HepG2 (cell line): ENCODE measurements around the gene EFNA2. TPM values are rescaled to one million over a fixed set of nuclear protein-coding genes. Genes with fewer than 3 reads are reported as not detected.

ENCODE experiments used
- ARNT ChIP-seq: fragments of 450-650 bp; IDR thresholded peaks from 2 replicates; pipeline ENCODE4 v1.6.1; 2017
- ELF4 ChIP-seq: sonication (generic); formaldehyde crosslinking; IDR thresholded peaks from 2 replicates; pipeline ENCODE4 v1.5.0; 2020; ENCODE audit warnings: missing genetic modification reagents, mild to moderate bottlenecking, moderate library complexity, borderline replicate concordance
- MTF2 ChIP-seq: sonication (generic); formaldehyde crosslinking; IDR thresholded peaks from 2 replicates; pipeline ENCODE4 v1.5.0; 2020; ENCODE audit warnings: missing genetic modification reagents, borderline replicate concordance
- MXI1 ChIP-seq: IDR thresholded peaks from 3 replicates; pipeline ENCODE4 v1.6.1; 2012; ENCODE audit warnings: low read depth, low read length, inconsistent platforms, borderline replicate concordance
- NFE2L2 ChIP-seq: fragments of 150-350 bp; IDR thresholded peaks from 2 replicates; pipeline ENCODE4 v1.6.1; 2014; ENCODE audit warnings: low read length
- RCOR2 ChIP-seq: IDR thresholded peaks from 2 replicates; pipeline ENCODE4 v1.6.1; 2016; ENCODE audit warnings: missing biosample characterization, missing genetic modification reagents
- SETDB1 ChIP-seq: sonication (generic); formaldehyde crosslinking; IDR thresholded peaks from 2 replicates; pipeline ENCODE4 v1.5.1; 2020; ENCODE audit warnings: missing genetic modification reagents, mild to moderate bottlenecking, borderline replicate concordance
- SMAD1 ChIP-seq: sonication (generic); formaldehyde crosslinking; IDR thresholded peaks from 2 replicates; pipeline ENCODE4 v1.4.0; 2020; ENCODE audit warnings: missing genetic modification reagents, low read depth, mild to moderate bottlenecking, borderline replicate concordance
- SMAD9 ChIP-seq: sonication (generic); formaldehyde crosslinking; IDR thresholded peaks from 2 replicates; pipeline ENCODE4 v1.5.1; 2020; ENCODE audit warnings: mild to moderate bottlenecking, missing genetic modification reagents
- TAF15 ChIP-seq: fragments of 200-400 bp; formaldehyde crosslinking; IDR thresholded peaks from one replicate; pipeline ENCODE4 v1.6.1; 2018; ENCODE audit warnings: mild to moderate bottlenecking, low read depth, low read length; ENCODE audit not compliant: poor library complexity, severe bottlenecking
- ZBTB43 ChIP-seq: sonication (generic); formaldehyde crosslinking; conservative IDR thresholded peaks from 2 replicates; pipeline ENCODE4 v1.4.0; 2020; ENCODE audit warnings: missing genetic modification reagents
- ZGPAT ChIP-seq: IDR thresholded peaks from 2 replicates; pipeline ENCODE4 v1.6.1; 2016; ENCODE audit warnings: mild to moderate bottlenecking
- ZNF232 ChIP-seq: sonication (generic); formaldehyde crosslinking; IDR thresholded peaks from 2 replicates; pipeline ENCODE4 v1.4.0; 2020; ENCODE audit warnings: missing genetic modification reagents, borderline replicate concordance
- ZNF337 ChIP-seq: sonication (generic); formaldehyde crosslinking; IDR thresholded peaks from 2 replicates; pipeline ENCODE4 v1.5.1; 2020; ENCODE audit warnings: missing genetic modification reagents, low read depth, mild to moderate bottlenecking, borderline replicate concordance
- ZNF367 ChIP-seq: sonication (generic); formaldehyde crosslinking; IDR thresholded peaks from 2 replicates; pipeline ENCODE4 v1.4.0; 2020; ENCODE audit warnings: missing genetic modification reagents, borderline replicate concordance
- ZNF547 ChIP-seq: sonication (generic); formaldehyde crosslinking; IDR thresholded peaks from 2 replicates; pipeline ENCODE4 v1.5.1; 2020; ENCODE audit warnings: mild to moderate bottlenecking, missing genetic modification reagents
- ZNF577 ChIP-seq: sonication (generic); formaldehyde crosslinking; IDR thresholded peaks from 2 replicates; pipeline ENCODE4 v1.4.0; 2020; ENCODE audit warnings: mild to moderate bottlenecking, low read depth, missing genetic modification reagents, borderline replicate concordance
- ZNF678 ChIP-seq: sonication (generic); formaldehyde crosslinking; IDR thresholded peaks from 2 replicates; pipeline ENCODE4 v1.4.0; 2020; ENCODE audit warnings: mild to moderate bottlenecking, missing genetic modification reagents
- ZNF687 ChIP-seq: sonication (generic); formaldehyde crosslinking; IDR thresholded peaks from 2 replicates; pipeline ENCODE4 v1.5.1; 2020; ENCODE audit warnings: mild to moderate bottlenecking, missing genetic modification reagents, moderate library complexity
- ZSCAN21 ChIP-seq: sonication (generic); formaldehyde crosslinking; IDR thresholded peaks from 2 replicates; pipeline ENCODE4 v1.8.0; 2022; ENCODE audit warnings: mild to moderate bottlenecking, missing genetic modification reagents, moderate library complexity, borderline replicate concordance
- ZSCAN5A ChIP-seq: sonication (generic); formaldehyde crosslinking; IDR thresholded peaks from 2 replicates; pipeline ENCODE4 v1.8.0; 2022; ENCODE audit warnings: mild to moderate bottlenecking, missing genetic modification reagents, borderline replicate concordance
- polyA plus RNA-seq, 8 experiments: library from polyadenylated mRNA; depleted of rRNA in 3 of 8; stranded (reverse) in 7 of 8; unstranded in 1 of 8; fragments of >200 nt; fragmentation: Illumina TruSeq in 4 of 8; extraction: Trizol in 4 of 8; gene quantifications; 2 replicates each; pipeline versions ENCODE4 v1.2.1 to v1.2.3, GENCODE V29; 2011 to 2016; ENCODE audit warnings: low read depth in 4 of 8, missing spikeins in 1 of 8, mixed read lengths in 1 of 8; ENCODE audit not compliant: insufficient read depth in 1 of 8
- total RNA-seq, 5 experiments: library from RNA; depleted of rRNA; stranded (reverse); fragments of >200 nt; fragmentation: Illumina TruSeq; extraction: Trizol; gene quantifications; 2 replicates each; pipeline ENCODE4 v1.2.3, GENCODE V29; 2016; ENCODE audit warnings: low read depth in 1 of 5

Gene EFNA2
- total and polyA plus RNA-seq, 2 of the 13 experiments (the other 11 are each of a cell fraction or from before 2014, with no cell fraction given): 6.0 to 9.9 TPM

GRCh38 chr19:1244693-1245451 is 40.8 kb upstream of the EFNA2 start (continued):
- TF ChIP-seq ZBTB43 (CRISPR knock-in tag) (no peak), ZSCAN5A (CRISPR knock-in tag) (no peak), RCOR2 (CRISPR knock-in tag) (peak; percentile 94), MTF2 (CRISPR knock-in tag) (no peak), ZNF547 (no peak), ZNF367 (0 out of 2 replicates have a peak, but pooled peaks have one; percentile 20), ZSCAN21 (CRISPR knock-in tag) (peak; percentile 59; the same call in 1 of the 2 replicates), ZNF337 (no peak), SMAD9 (CRISPR knock-in tag) (no peak), ZNF687 (CRISPR knock-in tag) (peak; percentile 91), ZNF232 (CRISPR knock-in tag) (peak; percentile 47; the same call in 1 of the 2 replicates), ELF4 (CRISPR knock-in tag) (peak; percentile 83; the same call in 1 of the 2 replicates), ARNT (no peak), ZGPAT (CRISPR knock-in tag) (peak; percentile 93), NFE2L2 (no peak), SMAD1 (CRISPR knock-in tag) (0 out of 2 replicates have a peak, but pooled peaks have one; percentile 25), TAF15 (peak; percentile 28), MXI1 (no peak; the same call in 2 of the 3 replicates), ZNF678 (CRISPR knock-in tag) (no peak), SETDB1 (CRISPR knock-in tag) (no peak), ZNF577 (no peak)
